Thyroid gland (tissue), 4 donors: ENCODE results near the gene DENND2C.

Experiments used
- CTCF ChIP-seq, 6 experiments: fragments of 200-600 bp in 3 of 6; fragments of 450-650 bp in 3 of 6; sonication (generic) in 3 of 6; IDR thresholded peaks; one replicate each; pipeline ENCODE4 v1.5.1; 2016 to 2019; ENCODE audit warnings: antibody characterized with exemption in 6 of 6, mild to moderate bottlenecking in 2 of 6, inconsistent platforms in 1 of 6, moderate library complexity in 1 of 6
- POLR2A ChIP-seq, 2 donors: fragments of 450-650 bp; IDR thresholded peaks; one replicate each; pipeline ENCODE4 v1.6.1; 2017; ENCODE audit warnings: antibody characterized with exemption in 2 of 2, mild to moderate bottlenecking in 2 of 2, moderate library complexity in 1 of 2

GRCh38 chr1:114595602-114596001 is 74.2 kb downstream of the DENND2C start:
- TF ChIP-seq CTCF (IDR thresholded peaks at IDR 0.05) (no peak), POLR2A (IDR thresholded peaks at IDR 0.05) (no peak)
